IPS-15b (cell line): ENCODE results near the gene CPEB2.
"Not testable (repeated sequence)": the region's sequence is repeated elsewhere in the genome, so short reads cannot be mapped to it uniquely, and the experiment has no call there.

ENCODE experiments used
- H3K27me3 ChIP-seq: one replicate; pipeline ENCODE4 v1.6.1; 2013; ENCODE audit warnings: low read length; ENCODE audit not compliant: control insufficient read depth, insufficient read depth
- H3K36me3 ChIP-seq: one replicate; pipeline ENCODE4 v1.6.1; 2013; ENCODE audit warnings: low read length; ENCODE audit not compliant: control insufficient read depth, insufficient read depth
- H3K4me1 ChIP-seq: one replicate; pipeline ENCODE4 v1.6.1; 2013; ENCODE audit warnings: mild to moderate bottlenecking, low read length; ENCODE audit not compliant: control insufficient read depth, insufficient read depth
- H3K4me3 ChIP-seq: one replicate; pipeline ENCODE4 v1.5.1; 2013; ENCODE audit warnings: low read depth, low read length
- H3K9ac ChIP-seq: one replicate; pipeline ENCODE4 v1.6.1; 2013; ENCODE audit warnings: low read depth, mild to moderate bottlenecking, low read length
- H3K9me3 ChIP-seq: one replicate; pipeline ENCODE4 v1.6.1; 2013; ENCODE audit warnings: mild to moderate bottlenecking, low read length; ENCODE audit not compliant: control insufficient read depth, insufficient read depth

Gene CPEB2

DNA sequence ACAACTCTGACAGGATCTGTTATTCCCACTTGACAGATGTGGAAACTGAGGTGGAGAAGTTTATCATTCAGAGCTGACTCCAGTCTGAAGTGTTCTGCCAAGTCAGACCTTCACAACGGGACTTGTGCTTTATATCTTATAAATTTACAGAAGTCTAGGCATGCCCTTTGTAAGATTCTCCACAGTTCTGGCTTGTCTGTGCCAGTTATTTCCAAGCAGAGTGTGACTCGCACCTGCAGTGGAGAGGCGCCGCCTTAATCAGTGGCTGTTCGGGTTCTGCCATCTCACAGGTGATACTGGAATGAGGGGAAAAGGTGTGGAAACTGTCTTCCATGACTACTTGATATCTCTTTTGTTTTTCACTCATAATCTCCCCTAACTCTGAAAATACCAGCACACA lies 63.2 kb downstream of the CPEB2 start:
- Histone ChIP-seq H3K27me3 (no peaks in the 10 kb centered on the region), H3K36me3 (no peaks in the 10 kb centered on the region), H3K9me3 (no peaks in the 10 kb centered on the region), H3K4me1 (no peaks in the 10 kb centered on the region), H3K4me3 (no peak overlapping the region), H3K9ac (no peak overlapping the region)

DNA sequence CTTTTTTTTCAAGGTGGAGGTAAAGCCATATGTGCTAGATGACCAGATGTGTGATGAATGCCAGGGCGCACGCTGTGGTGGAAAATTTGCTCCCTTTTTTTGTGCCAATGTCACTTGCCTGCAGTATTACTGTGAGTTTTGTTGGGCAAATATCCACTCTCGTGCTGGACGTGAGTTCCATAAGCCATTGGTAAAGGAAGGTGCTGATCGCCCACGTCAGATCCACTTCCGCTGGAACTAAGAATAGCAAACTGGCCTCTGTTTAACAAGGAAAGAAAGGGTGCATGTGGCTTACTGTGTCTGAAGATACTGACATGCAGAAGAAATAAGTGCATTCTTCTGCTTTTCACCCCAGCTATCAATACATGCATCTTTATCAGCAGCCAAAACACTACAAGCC lies 63.9 kb downstream of the CPEB2 start:
- Histone ChIP-seq H3K27me3 (no peaks in the 10 kb centered on the region), H3K36me3 (no peaks in the 10 kb centered on the region), H3K4me3 (no peak overlapping the region), H3K9ac (no peak overlapping the region), H3K9me3 (no peaks in the 10 kb centered on the region), H3K4me1 (no peaks in the 10 kb centered on the region)

DNA sequence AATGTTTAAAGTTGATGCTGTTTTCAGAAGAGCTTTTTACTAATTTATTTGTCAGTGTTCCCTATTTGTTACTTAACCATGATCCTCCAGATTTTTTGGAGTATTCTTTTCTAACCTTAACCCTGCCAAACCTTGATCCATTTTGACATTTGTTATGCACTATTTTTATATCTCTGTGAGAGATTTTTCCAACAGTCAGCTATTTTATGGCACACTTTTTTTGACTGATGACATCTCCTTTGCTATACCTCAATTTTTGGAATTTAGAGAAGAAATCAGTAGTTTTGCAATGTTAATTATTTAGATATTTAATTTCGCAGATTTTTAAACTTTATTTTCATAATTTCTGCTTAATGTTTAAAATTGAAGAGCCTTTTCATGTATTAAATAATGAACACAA lies 66.0 kb downstream of the CPEB2 start:
- H3K27me3 ChIP-seq: no peaks in the 10 kb centered on the region
- H3K36me3 ChIP-seq: no peaks in the 10 kb centered on the region
- no peaks in the 10 kb centered on the region for H3K4me1 ChIP-seq
- H3K9me3 ChIP-seq: no peaks in the 10 kb centered on the region
- H3K9ac ChIP-seq: no peak overlapping the region
- no peak overlapping the region for H3K4me3 ChIP-seq

DNA sequence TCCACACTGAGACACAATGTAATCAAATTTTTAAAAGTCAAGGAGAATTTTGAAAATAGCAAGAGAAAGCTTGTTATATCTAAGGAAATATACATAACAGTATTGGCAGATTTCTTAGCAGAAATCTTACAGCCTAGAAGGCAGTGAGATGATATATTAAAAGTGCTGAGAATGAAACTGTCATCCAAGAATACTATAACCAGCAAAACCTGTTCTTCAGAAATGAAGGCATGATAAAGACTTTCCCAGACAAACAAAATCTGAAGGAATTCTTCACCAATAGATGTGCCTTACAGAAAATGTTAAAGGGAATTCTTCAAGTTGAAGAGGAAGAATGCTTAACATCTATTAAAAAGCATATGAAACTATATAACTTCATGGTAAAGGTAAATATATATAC lies 73.6 kb downstream of the CPEB2 start:
- H3K27me3 ChIP-seq: no peaks in the 10 kb centered on the region
- no peaks in the 10 kb centered on the region for H3K9me3 ChIP-seq
- H3K36me3 ChIP-seq: no peaks in the 10 kb centered on the region
- H3K9ac ChIP-seq: no peak overlapping the region
- H3K4me1 ChIP-seq: no peaks in the 10 kb centered on the region
- H3K4me3 ChIP-seq: no peak overlapping the region

DNA sequence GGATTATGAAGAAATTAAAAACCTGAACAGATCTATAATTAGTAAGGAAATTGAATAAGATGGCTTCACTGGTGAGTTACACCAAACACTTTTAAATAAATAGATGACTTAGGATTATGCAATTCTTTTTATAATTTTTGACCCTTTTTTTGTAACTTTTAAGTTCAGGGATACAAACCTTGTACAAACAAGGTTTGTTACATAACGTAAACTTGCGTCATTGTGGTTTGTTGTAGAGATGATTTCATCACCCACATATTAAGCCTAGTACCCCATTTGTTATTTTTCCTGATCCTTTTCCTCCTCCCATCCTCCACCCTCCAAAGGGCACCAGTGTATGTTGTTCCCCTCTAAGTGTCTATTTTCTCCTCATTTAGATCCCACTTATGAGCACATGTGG lies 75.7 kb downstream of the CPEB2 start:
- H3K9ac ChIP-seq: no peak overlapping the region
- no peaks in the 10 kb centered on the region for H3K36me3 ChIP-seq
- no peak overlapping the region for H3K4me3 ChIP-seq
- no peaks in the 10 kb centered on the region for H3K4me1 ChIP-seq
- H3K27me3 ChIP-seq: no peaks in the 10 kb centered on the region
- H3K9me3 ChIP-seq: no peaks in the 10 kb centered on the region

- Histone ChIP-seq H3K4me1 (no peaks in the 10 kb centered on the region), H3K27me3 (no peaks in the 10 kb centered on the region), H3K4me3 (no peak overlapping the region), H3K9me3 (no peaks in the 10 kb centered on the region), H3K36me3 (no peaks in the 10 kb centered on the region), H3K9ac (no peak overlapping the region)
Measured at GRCh38 chr4:15078682-15079642, 76.7 kb downstream of the CPEB2 start.

GRCh38 chr4:15084780-15085179 lies 82.5 kb downstream of the CPEB2 start:
- no peaks in the 10 kb centered on the region for H3K9me3 ChIP-seq
- no peak overlapping the region for H3K4me3 ChIP-seq
- H3K36me3 ChIP-seq: no peaks in the 10 kb centered on the region
- H3K27me3 ChIP-seq: no peaks in the 10 kb centered on the region
- no peaks in the 10 kb centered on the region for H3K4me1 ChIP-seq
- H3K9ac ChIP-seq: no peak overlapping the region

DNA sequence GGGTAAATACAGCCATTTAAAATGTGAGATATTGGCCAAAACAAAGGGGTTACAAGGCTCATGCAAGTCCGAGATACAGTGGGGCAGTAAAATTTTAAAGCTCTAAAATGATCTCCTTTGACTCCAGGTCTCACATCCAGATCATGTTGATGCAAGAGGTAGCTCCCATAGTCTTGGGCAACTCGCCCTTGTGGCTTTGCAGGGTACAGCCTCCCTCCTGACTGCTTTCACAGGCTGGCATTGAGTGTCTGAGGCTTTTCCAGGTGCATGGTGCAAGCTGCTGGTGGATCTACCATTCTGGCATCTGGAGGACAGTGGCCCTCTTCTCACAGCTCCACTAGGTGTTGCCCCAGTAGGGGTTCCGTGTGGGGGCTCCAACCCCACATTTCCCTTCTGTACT lies 83.5 kb downstream of the CPEB2 start:
- not testable (repeated sequence) for H3K27me3 ChIP-seq, H3K4me1 ChIP-seq, H3K9me3 ChIP-seq, H3K4me3 ChIP-seq, H3K36me3 ChIP-seq, H3K9ac ChIP-seq

GRCh38 chr4:15086259-15086658 lies 84.0 kb downstream of the CPEB2 start:
- H3K9ac ChIP-seq, H3K27me3 ChIP-seq, H3K9me3 ChIP-seq, H3K4me1 ChIP-seq, H3K36me3 ChIP-seq, H3K4me3 ChIP-seq: not testable (repeated sequence)

DNA sequence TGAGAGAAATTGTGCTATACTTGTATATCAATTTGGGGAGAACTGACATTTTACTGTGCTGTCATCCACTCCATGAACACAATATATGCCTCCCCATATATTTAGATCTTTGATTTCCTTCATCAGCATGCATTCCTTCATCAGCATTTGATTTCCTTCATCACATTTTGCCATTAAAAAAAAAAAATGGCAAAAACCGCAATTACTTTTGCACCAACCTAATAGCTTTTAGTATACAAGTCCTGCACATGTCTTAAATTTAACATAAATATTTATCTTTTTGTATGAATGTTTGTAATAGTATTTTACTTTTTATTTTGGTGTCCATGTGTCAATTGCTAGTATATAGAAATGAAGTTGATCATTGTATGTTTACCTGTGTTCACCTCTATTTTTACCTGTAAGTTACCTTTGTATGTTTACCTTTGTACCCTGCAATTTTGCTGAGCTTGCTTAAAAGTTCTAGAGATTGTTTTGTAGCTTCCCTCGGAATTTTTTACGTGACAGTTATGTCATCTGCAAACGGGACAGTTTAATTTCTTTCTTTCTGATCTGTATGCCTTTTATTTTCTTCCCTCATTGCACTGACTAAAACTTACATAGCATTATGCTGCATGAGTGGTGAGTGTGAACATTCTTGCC lies 86.2 kb downstream of the CPEB2 start:
- Histone ChIP-seq H3K9ac (no peak overlapping the region), H3K4me1 (peaks cover 2% of the 10 kb centered on the region), H3K4me3 (no peak overlapping the region), H3K9me3 (no peaks in the 10 kb centered on the region), H3K27me3 (no peaks in the 10 kb centered on the region), H3K36me3 (no peaks in the 10 kb centered on the region)

GRCh38 chr4:15089979-15090378 lies 87.7 kb downstream of the CPEB2 start:
- no peaks in the 10 kb centered on the region for H3K36me3 ChIP-seq
- H3K4me3 ChIP-seq: no peak overlapping the region
- no peaks in the 10 kb centered on the region for H3K9me3 ChIP-seq
- no peaks in the 10 kb centered on the region for H3K27me3 ChIP-seq
- H3K9ac ChIP-seq: no peak overlapping the region
- peaks cover 2% of the 10 kb centered on the region for H3K4me1 ChIP-seq

GRCh38 chr4:15100380-15100779 lies 98.1 kb downstream of the CPEB2 start:
- Histone ChIP-seq H3K9ac (no peak overlapping the region), H3K27me3 (no peaks in the 10 kb centered on the region), H3K4me1 (no peaks in the 10 kb centered on the region), H3K9me3 (no peaks in the 10 kb centered on the region), H3K4me3 (no peak overlapping the region), H3K36me3 (no peaks in the 10 kb centered on the region)
